Duodenal mucosa (tissue), 2 donors: ENCODE measurements around the gene ACTN4.

ENCODE experiments used
- H3K27ac ChIP-seq: one replicate; pipeline ENCODE4 v1.7.0; 2013; ENCODE audit warnings: low read depth, low read length
- H3K27me3 ChIP-seq, 2 donors: one replicate each; pipeline ENCODE4 v1.7.0; 2013; ENCODE audit warnings: low read length in 2 of 2, control low read depth in 1 of 2; ENCODE audit not compliant: insufficient read depth in 2 of 2, control insufficient read depth in 1 of 2
- H3K36me3 ChIP-seq, 2 donors: one replicate each; pipeline ENCODE4 v1.7.0; 2013; ENCODE audit warnings: low read length in 2 of 2, control low read depth in 1 of 2; ENCODE audit not compliant: insufficient read depth in 2 of 2, control insufficient read depth in 1 of 2
- H3K4me1 ChIP-seq, 2 donors: one replicate each; pipeline ENCODE4 v1.7.0; 2013; ENCODE audit warnings: low read length in 2 of 2, control low read depth in 1 of 2; ENCODE audit not compliant: insufficient read depth in 2 of 2, control insufficient read depth in 1 of 2
- H3K4me3 ChIP-seq, 2 donors: one replicate each; pipeline ENCODE4 v1.7.0; 2013; ENCODE audit warnings: low read length in 2 of 2, low read depth in 1 of 2
- H3K9ac ChIP-seq, 2 donors: one replicate each; pipeline ENCODE4 v1.7.0; 2013; ENCODE audit warnings: low read length in 2 of 2, low read depth in 1 of 2
- H3K9me3 ChIP-seq, 2 donors: one replicate each; pipeline ENCODE4 v1.7.0; 2013; ENCODE audit warnings: low read length in 2 of 2, control low read depth in 1 of 2; ENCODE audit not compliant: control insufficient read depth in 1 of 2

Gene ACTN4

GRCh38 chr19:38660724-38661123 lies 13.3 kb downstream of the ACTN4 start:
- Histone ChIP-seq H3K27ac (peak overlapping the region; percentile 68), H3K36me3 (peaks cover 7 to 27% of the 10 kb centered on the region in 2 donors), H3K9ac (peak overlapping the region; percentile 29 to 57)

GRCh38 chr19:38661136-38661535 lies 13.7 kb downstream of the ACTN4 start:
- Histone ChIP-seq H3K36me3 (peaks cover 7 to 23% of the 10 kb centered on the region in 2 donors), H3K9me3 (no peaks in the 10 kb centered on the region), H3K27ac (peak overlapping the region; percentile 68), H3K27me3 (no peaks in the 10 kb centered on the region), H3K4me1 (peaks cover 88 to 93% of the 10 kb centered on the region in 2 donors), H3K9ac (peak overlapping the region; percentile 29 to 57), H3K4me3 (peak overlapping the region in 1 of 2 donors; percentile 13)

More at GRCh38 chr19:38660724-38661123, 13.3 kb downstream of the ACTN4 start:
- H3K4me1 ChIP-seq, result peaks cover 88 to 93% of the 10 kb centered on the region in 2 donors
- no peaks in the 10 kb centered on the region for H3K9me3 ChIP-seq
- no peak overlapping the region for H3K4me3 ChIP-seq
- H3K27me3 ChIP-seq, result no peaks in the 10 kb centered on the region

GRCh38 chr19:38661996-38662395 lies 14.5 kb downstream of the ACTN4 start:
- Histone ChIP-seq H3K9ac (no peak overlapping the region), H3K4me3 (peak overlapping the region in 1 of 2 donors; percentile 8), H3K4me1 (peaks cover 88 to 93% of the 10 kb centered on the region in 2 donors), H3K36me3 (peaks cover 4 to 16% of the 10 kb centered on the region in 2 donors), H3K9me3 (no peaks in the 10 kb centered on the region), H3K27ac (peak overlapping the region; percentile 69), H3K27me3 (no peaks in the 10 kb centered on the region)

DNA sequence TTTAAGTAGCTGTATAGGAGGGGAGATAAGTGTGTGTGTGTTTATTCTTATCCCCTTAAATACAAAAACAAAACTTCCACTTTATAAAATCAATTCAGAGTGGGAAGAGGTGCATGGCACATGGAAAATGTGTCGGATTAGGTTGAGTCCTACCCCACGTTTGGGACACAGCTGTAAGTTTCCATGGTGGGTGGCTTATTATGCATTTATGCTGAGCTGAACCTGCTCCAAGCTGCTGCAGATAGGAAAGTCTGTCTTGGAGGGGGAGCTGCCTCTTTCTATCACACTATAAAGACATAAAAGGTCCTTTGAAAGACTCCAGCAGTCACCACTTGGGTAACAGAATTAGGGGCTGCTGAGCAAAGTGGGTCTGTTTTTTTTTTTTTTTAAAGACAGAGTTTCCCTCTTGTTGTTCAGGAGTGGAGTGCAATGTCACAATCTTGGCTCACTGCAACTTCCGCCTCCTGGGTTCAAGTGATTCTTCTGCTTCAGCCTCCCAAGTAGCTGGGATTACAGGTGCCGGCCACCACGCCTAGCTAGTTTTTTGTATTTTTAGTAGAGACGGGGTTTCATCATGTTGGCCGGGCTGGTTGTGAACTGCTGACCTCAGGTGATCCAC lies 15.2 kb downstream of the ACTN4 start:
- H3K27me3 ChIP-seq, result no peaks in the 10 kb centered on the region
- peak overlapping the region; percentile 69 for H3K27ac ChIP-seq
- peaks cover 90 to 93% of the 10 kb centered on the region in 2 donors for H3K4me1 ChIP-seq
- no peaks in the 10 kb centered on the region for H3K9me3 ChIP-seq
- H3K36me3 ChIP-seq, result peaks cover 4 to 13% of the 10 kb centered on the region in 2 donors
- peak overlapping the region in 1 of 2 donors; percentile 8 for H3K4me3 ChIP-seq
- no peak overlapping the region for H3K9ac ChIP-seq

DNA sequence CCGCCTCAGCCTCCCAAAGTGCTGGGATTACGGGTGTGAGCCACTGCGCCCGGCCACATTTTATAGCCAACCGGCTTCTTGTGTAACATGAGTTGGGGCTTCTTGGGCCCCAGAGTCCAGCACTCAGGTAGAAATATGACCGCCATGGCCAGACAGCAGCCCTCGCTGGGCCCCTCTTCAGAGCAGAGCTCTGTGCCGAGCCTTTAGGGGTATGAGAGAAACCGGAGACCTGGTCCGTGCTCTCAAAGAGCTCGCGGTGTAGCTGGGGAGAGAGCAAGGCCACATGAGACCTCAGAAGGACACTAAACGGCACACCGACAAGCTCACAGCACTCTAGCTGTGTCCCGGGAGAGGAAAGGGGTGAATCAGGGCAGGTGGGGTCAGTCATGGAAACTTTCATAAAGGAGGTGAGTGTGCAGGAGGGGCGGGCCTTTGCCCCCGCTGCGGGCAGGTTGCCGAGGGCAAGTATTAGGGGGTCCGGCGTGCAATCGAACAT lies 15.8 kb downstream of the ACTN4 start:
- Histone ChIP-seq H3K4me1 (peaks cover 90 to 93% of the 10 kb centered on the region in 2 donors), H3K9me3 (no peaks in the 10 kb centered on the region), H3K36me3 (peaks cover 4 to 9% of the 10 kb centered on the region in 2 donors), H3K9ac (peak overlapping the region; percentile 49 to 53), H3K27me3 (no peaks in the 10 kb centered on the region), H3K27ac (peak overlapping the region; percentile 78), H3K4me3 (peak overlapping the region in 1 of 2 donors; percentile 26)

GRCh38 chr19:38663957-38664502 lies 16.6 kb downstream of the ACTN4 start:
- H3K4me3 ChIP-seq, result peak overlapping the region; percentile 0 to 26
- peaks cover 92 to 93% of the 10 kb centered on the region in 2 donors for H3K4me1 ChIP-seq
- no peaks in the 10 kb centered on the region for H3K9me3 ChIP-seq
- peak overlapping the region; percentile 78 for H3K27ac ChIP-seq
- H3K27me3 ChIP-seq, result no peaks in the 10 kb centered on the region
- peaks cover 4 to 14% of the 10 kb centered on the region in 2 donors for H3K36me3 ChIP-seq
- peak overlapping the region; percentile 49 to 53 for H3K9ac ChIP-seq

DNA sequence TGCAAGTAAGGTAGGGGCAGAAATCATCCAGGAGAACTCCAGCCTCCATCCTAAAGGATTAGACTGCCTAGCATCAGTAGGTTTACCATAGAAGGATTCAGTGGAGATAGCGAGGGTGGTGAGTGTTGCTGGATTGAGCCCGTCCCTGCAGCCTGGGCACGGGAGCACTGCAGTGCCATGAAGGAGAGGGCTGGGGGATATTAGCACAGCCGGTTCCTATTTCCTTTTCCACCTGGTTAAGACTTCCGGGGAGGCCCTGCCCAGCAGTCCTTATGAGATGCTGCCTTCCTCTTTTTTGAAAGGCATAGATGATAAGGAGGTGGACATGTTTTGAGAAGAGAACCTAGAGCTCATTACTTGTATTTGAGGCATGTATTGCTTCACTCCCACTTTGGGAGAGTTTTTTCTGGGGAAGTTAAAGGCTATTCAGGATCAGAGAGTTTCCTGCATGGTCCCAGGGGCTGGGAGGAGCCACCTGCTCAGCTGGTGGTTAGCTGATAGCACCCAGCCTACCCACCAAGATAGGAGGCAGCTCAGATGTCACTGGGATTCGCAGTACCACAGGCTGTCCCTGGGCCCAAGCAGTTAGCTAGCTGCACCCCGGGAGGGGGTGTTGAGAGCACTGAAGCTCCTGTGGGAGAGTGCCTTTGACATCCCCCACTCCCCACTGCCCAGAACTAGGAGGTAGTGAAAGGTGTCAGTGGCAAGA lies 17.2 kb downstream of the ACTN4 start:
- Histone ChIP-seq H3K9ac (peak overlapping the region; percentile 53 to 55), H3K4me3 (peak overlapping the region; percentile 23 to 26), H3K27ac (peak overlapping the region; percentile 78), H3K36me3 (peaks cover 4 to 14% of the 10 kb centered on the region in 2 donors), H3K27me3 (no peaks in the 10 kb centered on the region), H3K9me3 (no peaks in the 10 kb centered on the region), H3K4me1 (peaks cover 92 to 93% of the 10 kb centered on the region in 2 donors)

DNA sequence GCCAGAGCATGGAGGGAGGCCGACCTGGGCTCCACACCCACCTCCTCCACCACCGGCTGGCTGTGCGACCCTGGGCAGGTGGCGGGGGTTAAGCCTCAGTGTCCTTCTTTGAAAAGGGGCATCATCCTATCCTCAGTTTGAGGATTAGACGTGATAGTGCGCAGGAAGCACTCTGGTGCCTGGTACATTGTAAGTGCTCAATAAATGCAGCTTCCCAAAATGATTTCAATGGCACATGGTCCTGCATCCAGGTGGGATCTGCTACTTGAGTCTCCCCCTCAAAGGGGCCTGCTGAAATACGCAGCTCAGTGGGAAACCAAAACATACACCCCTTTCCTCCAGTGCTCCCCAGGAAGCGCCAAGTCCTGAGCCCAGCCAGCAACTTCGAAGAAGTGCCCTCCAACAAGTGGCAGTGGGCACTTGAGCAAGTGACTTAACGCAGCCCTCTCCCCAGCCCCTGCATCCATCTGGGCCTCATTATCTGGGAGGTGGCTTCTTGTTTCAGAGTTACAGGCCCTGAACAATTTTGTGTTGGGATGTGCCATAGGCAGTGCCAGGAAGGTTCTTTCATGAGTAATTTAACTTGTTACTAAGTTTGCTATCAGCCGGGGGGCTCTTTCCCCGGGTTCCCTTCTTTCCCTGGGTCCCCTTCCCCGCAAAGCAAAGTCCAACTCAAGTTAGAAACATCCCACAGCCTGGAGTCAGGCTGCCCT lies 17.9 kb downstream of the ACTN4 start:
- peak overlapping the region; percentile 53 to 55 for H3K9ac ChIP-seq
- H3K36me3 ChIP-seq, result peaks cover 4 to 14% of the 10 kb centered on the region in 2 donors
- peak overlapping the region; percentile 1 to 23 for H3K4me3 ChIP-seq
- H3K27ac ChIP-seq, result peak overlapping the region; percentile 78
- no peaks in the 10 kb centered on the region for H3K9me3 ChIP-seq
- H3K4me1 ChIP-seq, result peaks cover 92 to 94% of the 10 kb centered on the region in 2 donors
- H3K27me3 ChIP-seq, result no peaks in the 10 kb centered on the region

- peak overlapping the region; percentile 3 to 64 for H3K9ac ChIP-seq
- peaks cover 92 to 94% of the 10 kb centered on the region in 2 donors for H3K4me1 ChIP-seq
- no peaks in the 10 kb centered on the region for H3K27me3 ChIP-seq
- H3K36me3 ChIP-seq, result peaks cover 4 to 8% of the 10 kb centered on the region in 2 donors
- H3K9me3 ChIP-seq, result no peaks in the 10 kb centered on the region
- H3K27ac ChIP-seq, result peak overlapping the region; percentile 90
- peak overlapping the region; percentile 2 to 28 for H3K4me3 ChIP-seq
These were observed 18.7 kb downstream of the ACTN4 start for GRCh38 chr19:38665950-38666662.
